ENCODE results near the gene GUK1.

GRCh38 chr1:228142155-228142691 lies 2.1 kb downstream of the GUK1 start:
- TF ChIP-seq, protein P1, sequence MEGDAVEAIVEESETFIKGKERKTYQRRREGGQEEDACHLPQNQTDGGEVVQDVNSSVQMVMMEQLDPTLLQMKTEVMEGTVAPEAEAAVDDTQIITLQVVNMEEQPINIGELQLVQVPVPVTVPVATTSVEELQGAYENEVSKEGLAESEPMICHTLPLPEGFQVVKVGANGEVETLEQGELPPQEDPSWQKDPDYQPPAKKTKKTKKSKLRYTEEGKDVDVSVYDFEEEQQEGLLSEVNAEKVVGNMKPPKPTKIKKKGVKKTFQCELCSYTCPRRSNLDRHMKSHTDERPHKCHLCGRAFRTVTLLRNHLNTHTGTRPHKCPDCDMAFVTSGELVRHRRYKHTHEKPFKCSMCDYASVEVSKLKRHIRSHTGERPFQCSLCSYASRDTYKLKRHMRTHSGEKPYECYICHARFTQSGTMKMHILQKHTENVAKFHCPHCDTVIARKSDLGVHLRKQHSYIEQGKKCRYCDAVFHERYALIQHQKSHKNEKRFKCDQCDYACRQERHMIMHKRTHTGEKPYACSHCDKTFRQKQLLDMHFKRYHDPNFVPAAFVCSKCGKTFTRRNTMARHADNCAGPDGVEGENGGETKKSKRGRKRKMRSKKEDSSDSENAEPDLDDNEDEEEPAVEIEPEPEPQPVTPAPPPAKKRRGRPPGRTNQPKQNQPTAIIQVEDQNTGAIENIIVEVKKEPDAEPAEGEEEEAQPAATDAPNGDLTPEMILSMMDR (IDR thresholded peaks at IDR 0.05): no peak
- no peak for TF ChIP-seq POLR2A (IDR thresholded peaks at IDR 0.05)

Measured in lower leg skin (tissue), 3 donors.